H9 (cell line): ENCODE data around the gene KRTCAP2. TPM values are rescaled to one million over a fixed set of nuclear protein-coding genes. Genes with fewer than 3 reads are reported as not detected.

Experiments
- DNase-seq: peaks from one replicate; pipeline ENCODE4 v3.0.0-alpha.2; 2017
- H2AFZ ChIP-seq: one replicate; pipeline ENCODE4 v1.6.1; 2013; ENCODE audit warnings: mild to moderate bottlenecking, low read length, control low read depth, moderate library complexity
- H2AK5ac ChIP-seq: 2 replicates; pipeline ENCODE4 v1.6.1; 2013; ENCODE audit warnings: low read length, control low read depth, mixed read lengths; ENCODE audit not compliant: insufficient read length
- H2BK120ac ChIP-seq: one replicate; pipeline ENCODE4 v1.6.1; 2013; ENCODE audit warnings: low read depth, mild to moderate bottlenecking, low read length, control low read depth, inconsistent platforms; ENCODE audit not compliant: poor library complexity, severe bottlenecking
- H2BK12ac ChIP-seq: 2 replicates; pipeline ENCODE4 v1.6.1; 2013; ENCODE audit warnings: low read length, control low read depth, mixed read lengths, low read depth; ENCODE audit not compliant: insufficient read length
- H2BK15ac ChIP-seq: 2 replicates; pipeline ENCODE4 v1.6.1; 2013; ENCODE audit warnings: low read depth, low read length, control low read depth
- H2BK20ac ChIP-seq: one replicate; pipeline ENCODE4 v1.6.1; 2013; ENCODE audit warnings: low read depth, mild to moderate bottlenecking, low read length, control low read depth, inconsistent platforms; ENCODE audit not compliant: poor library complexity, severe bottlenecking
- H2BK5ac ChIP-seq: 2 replicates; pipeline ENCODE4 v1.6.1; 2013; ENCODE audit warnings: low read length, control low read depth, mixed read lengths; ENCODE audit not compliant: insufficient read length
- H3K14ac ChIP-seq: 2 replicates; pipeline ENCODE4 v1.6.1; 2013; ENCODE audit warnings: low read length, control low read depth; ENCODE audit not compliant: insufficient read depth
- H3K18ac ChIP-seq: 2 replicates; pipeline ENCODE4 v1.6.1; 2013; ENCODE audit warnings: low read depth, mild to moderate bottlenecking, mixed read lengths, low read length, control low read depth; ENCODE audit not compliant: insufficient read length
- H3K23ac ChIP-seq: 2 replicates; pipeline ENCODE4 v1.6.1; 2013; ENCODE audit warnings: low read length, control low read depth, mixed read lengths, low read depth; ENCODE audit not compliant: insufficient read length
- H3K23me2 ChIP-seq: 2 replicates; pipeline ENCODE4 v1.6.1; 2013; ENCODE audit warnings: low read depth, mild to moderate bottlenecking, mixed read lengths, low read length, control low read depth; ENCODE audit not compliant: insufficient read length, poor library complexity, severe bottlenecking
- H3K27ac ChIP-seq: 2 replicates; pipeline ENCODE4 v1.5.1; 2013; ENCODE audit warnings: low read length, control low read depth, mixed read lengths, low read depth; ENCODE audit not compliant: insufficient read length
- H3K27me3 ChIP-seq: 2 replicates; pipeline ENCODE4 v1.6.1; 2013; ENCODE audit warnings: low read length, control low read depth, inconsistent platforms; ENCODE audit not compliant: insufficient read depth
- H3K4ac ChIP-seq: 2 replicates; pipeline ENCODE4 v1.6.1; 2013; ENCODE audit warnings: low read depth, mild to moderate bottlenecking, control low read depth, inconsistent platforms, low read length, moderate library complexity
- H3K4me1 ChIP-seq: 2 replicates; pipeline ENCODE4 v1.6.1; 2013; ENCODE audit warnings: low read length, control low read depth, inconsistent platforms; ENCODE audit not compliant: insufficient read depth
- H3K4me2 ChIP-seq: 2 replicates; pipeline ENCODE4 v1.6.1; 2013; ENCODE audit warnings: low read length, control low read depth, mixed read lengths; ENCODE audit not compliant: insufficient read length, insufficient read depth
- H3K56ac ChIP-seq: 2 replicates; pipeline ENCODE4 v1.6.1; 2013; ENCODE audit warnings: low read depth, mild to moderate bottlenecking, mixed read lengths, low read length, control low read depth; ENCODE audit not compliant: insufficient read length
- H3K79me1 ChIP-seq: 2 replicates; pipeline ENCODE4 v1.6.1; 2013; ENCODE audit warnings: low read depth, mild to moderate bottlenecking, moderate library complexity, low read length, control low read depth, inconsistent platforms; ENCODE audit not compliant: insufficient read depth, poor library complexity, severe bottlenecking
- H3K79me2 ChIP-seq: 2 replicates; pipeline ENCODE4 v1.6.1; 2013; ENCODE audit warnings: low read length, control low read depth, inconsistent platforms; ENCODE audit not compliant: insufficient read depth
- H3K9ac ChIP-seq: 2 replicates; pipeline ENCODE4 v1.6.1; 2013; ENCODE audit warnings: low read length, control low read depth, mixed read lengths; ENCODE audit not compliant: insufficient read length; ENCODE audit errors: extremely low read depth
- H3K9me3 ChIP-seq: one replicate; pipeline ENCODE4 v1.6.1; 2013; ENCODE audit warnings: low read depth, low read length, inconsistent platforms; ENCODE audit not compliant: control insufficient read depth
- H3T11ph ChIP-seq: one replicate; pipeline ENCODE4 v1.6.1; 2013; ENCODE audit warnings: mild to moderate bottlenecking, low read length, control low read depth, inconsistent platforms
- H4K20me1 ChIP-seq: one replicate; pipeline ENCODE4 v1.6.1; 2013; ENCODE audit not compliant: control insufficient read depth, insufficient read length, insufficient read depth
- H4K5ac ChIP-seq: 2 replicates; pipeline ENCODE4 v1.6.1; 2013; ENCODE audit warnings: low read depth, mild to moderate bottlenecking, mixed read lengths, low read length, control low read depth; ENCODE audit not compliant: insufficient read length
- H4K8ac ChIP-seq: replicated peaks from 2 replicates; pipeline ENCODE4 v1.6.1; 2013; ENCODE audit warnings: low read length, control low read depth, mixed read lengths, low read depth; ENCODE audit not compliant: insufficient read length
- H4K91ac ChIP-seq: 2 replicates; pipeline ENCODE4 v1.6.1; 2013; ENCODE audit warnings: low read depth, mild to moderate bottlenecking, moderate library complexity, mixed read lengths, low read length, control low read depth; ENCODE audit not compliant: insufficient read length
- H3K27ac Mint-ChIP-seq, 3 experiments: 2 replicates in 2 of 3; 3 replicates in 1 of 3; pipeline ENCODE4 v1.8.0; 2020 to 2021; ENCODE audit warnings: mixed read lengths in 3 of 3, mild to moderate bottlenecking in 1 of 3, moderate library complexity in 1 of 3
- H3K27me3 Mint-ChIP-seq: 2 replicates; pipeline ENCODE4 v1.8.0; 2021; ENCODE audit warnings: low read depth, mild to moderate bottlenecking, moderate library complexity, mixed read lengths
- H3K36me3 Mint-ChIP-seq, 3 experiments: 2 replicates in 2 of 3; 3 replicates in 1 of 3; pipeline ENCODE4 v1.8.0; 2020 to 2021; ENCODE audit warnings: low read depth in 3 of 3, mixed read lengths in 3 of 3; ENCODE audit not compliant: insufficient read depth in 1 of 3
- H3K4me1 Mint-ChIP-seq, 2 experiments: 2 replicates each; pipeline ENCODE4 v1.8.0; 2020; ENCODE audit warnings: mixed read lengths in 2 of 2
- H3K4me3 Mint-ChIP-seq, 2 experiments: 2 replicates in 1 of 2; 3 replicates in 1 of 2; pipeline ENCODE4 v1.8.0; 2020 to 2021; ENCODE audit warnings: mild to moderate bottlenecking in 2 of 2, mixed read lengths in 2 of 2, moderate library complexity in 1 of 2
- H3K9me3 Mint-ChIP-seq, 2 experiments: 2 replicates in 1 of 2; 3 replicates in 1 of 2; pipeline ENCODE4 v1.8.0; 2020; ENCODE audit warnings: mild to moderate bottlenecking in 2 of 2, mixed read lengths in 2 of 2, moderate library complexity in 1 of 2
- CTCF ChIP-seq: fragments of 200-600 bp; sonication (generic); conservative IDR thresholded peaks from 3 replicates; pipeline ENCODE4 v1.8.0; 2021; ENCODE audit warnings: antibody characterized with exemption, mild to moderate bottlenecking
- WGBS: extraction: QIAGEN DNeasy Blood & Tissue Kit; methylation state at CpG from one replicate; pipeline ENCODE4 v1.1.7; 2013; ENCODE audit warnings: missing lambda C conversion rate, low lambda C conversion rate, mixed read lengths; ENCODE audit not compliant: insufficient read length; ENCODE audit errors: extremely low coverage; 5-methylcytosine and 5-hydroxymethylcytosine counted together
- total RNA-seq: library from RNA; stranded (reverse); gene quantifications from 2 replicates; pipeline ENCODE4 v1.2.1, GENCODE V29; 2021

The KRTCAP2 gene
- total RNA-seq, 1 experiment from 2014 or later = 149 TPM

- H3K4me2 ChIP-seq = no peak overlapping the region
- no peak overlapping the region for H3K14ac ChIP-seq
- no peak for TF ChIP-seq CTCF
- no peak overlapping the region for H3K9ac ChIP-seq
- no peak overlapping the region for H2BK15ac ChIP-seq
- H2AK5ac ChIP-seq = no peak overlapping the region
- no peaks in the 10 kb centered on the region for H3K9me3 Mint-ChIP-seq
- H3K4me1 Mint-ChIP-seq = peaks cover 14 to 17% of the 10 kb centered on the region in 2 experiments
- no peaks in the 10 kb centered on the region for H3K9me3 ChIP-seq
- no peaks in the 10 kb centered on the region for H3K79me1 ChIP-seq
- H3K4me1 ChIP-seq = no peaks in the 10 kb centered on the region
- H3K27me3 Mint-ChIP-seq = peaks cover 25% of the 10 kb centered on the region
- H2BK12ac ChIP-seq = no peak overlapping the region
- H3T11ph ChIP-seq = no peak overlapping the region
- H2BK5ac ChIP-seq = no peak overlapping the region
- no peaks in the 10 kb centered on the region for H3K27me3 ChIP-seq
- no peak overlapping the region for H3K23ac ChIP-seq
- WGBS = no CpG with 5 or more reads among the region's 7 CpGs
- no peak overlapping the region for H2BK20ac ChIP-seq
- H4K91ac ChIP-seq = no peak overlapping the region
- no peak overlapping the region for H3K18ac ChIP-seq
- H2AFZ ChIP-seq = no peak overlapping the region
- 0 out of 2 replicates have a peak, but pooled peaks cover 3% of the 10 kb centered on the region for H3K79me2 ChIP-seq
- no peak overlapping the region for H4K5ac ChIP-seq
- no peak overlapping the region for H2BK120ac ChIP-seq
- peaks cover 14 to 17% (median 15%) of the 10 kb centered on the region in 3 experiments; a peak in 6 of 7 replicates for H3K36me3 Mint-ChIP-seq
- no peak for DNase-seq
- H3K4ac ChIP-seq = no peak overlapping the region
- H3K56ac ChIP-seq = no peak overlapping the region
- H4K8ac ChIP-seq = no peak overlapping the region
- no peaks in the 10 kb centered on the region for H4K20me1 ChIP-seq
- no peak overlapping the region for H3K27ac ChIP-seq
- H3K23me2 ChIP-seq = peaks cover 11% of the 10 kb centered on the region
- H3K27ac Mint-ChIP-seq = no peak overlapping the region; a peak in 1 of 7 replicates
- H3K4me3 Mint-ChIP-seq = no peak overlapping the region
Measured at GRCh38 chr1:155141749-155142148, 31.4 kb downstream of the KRTCAP2 start.
